Thymus (tissue), 11 donors: ENCODE measurements around the gene AGTRAP. TPM values are rescaled to one million over a fixed set of nuclear protein-coding genes. Genes with fewer than 3 reads are reported as not detected.
A peak's percentile ranks its signal among the peaks of the same experiment; 100 is the strongest.

Source experiments
- DNase-seq, 9 donors: peaks; one replicate each; pipeline ENCODE4 v3.0.0-alpha.2; 2013; ENCODE audit warnings: low spot score in 9 of 9, low read depth in 6 of 9, missing footprints in 1 of 9
- H3K27ac ChIP-seq, 2 donors: one replicate each; pipeline ENCODE4 v1.5.1; 2013; ENCODE audit warnings: control low read depth in 1 of 2, low read depth in 1 of 2, low read length in 1 of 2, mild to moderate bottlenecking in 1 of 2, moderate library complexity in 1 of 2
- H3K27me3 ChIP-seq, 2 donors: one replicate each; pipeline ENCODE4 v1.5.1; 2013; ENCODE audit warnings: low read length in 1 of 2; ENCODE audit not compliant: control insufficient read depth in 2 of 2, insufficient read depth in 1 of 2
- H3K36me3 ChIP-seq, 2 donors: one replicate each; pipeline ENCODE4 v1.5.1; 2013; ENCODE audit warnings: low read length in 1 of 2, mild to moderate bottlenecking in 1 of 2, moderate library complexity in 1 of 2; ENCODE audit not compliant: control insufficient read depth in 2 of 2, insufficient read depth in 2 of 2
- H3K4me1 ChIP-seq, 2 donors: one replicate each; pipeline ENCODE4 v1.5.1; 2013; ENCODE audit warnings: low read length in 2 of 2; ENCODE audit not compliant: control insufficient read depth in 2 of 2, insufficient read depth in 2 of 2
- H3K4me3 ChIP-seq, 2 donors: one replicate each; pipeline ENCODE4 v1.5.1; 2013; ENCODE audit warnings: low read length in 2 of 2, control low read depth in 1 of 2, mild to moderate bottlenecking in 1 of 2
- H3K9me3 ChIP-seq, 2 donors: one replicate each; pipeline ENCODE4 v1.5.1; 2013; ENCODE audit warnings: low read length in 1 of 2, mild to moderate bottlenecking in 1 of 2; ENCODE audit not compliant: control insufficient read depth in 2 of 2, insufficient read depth in 1 of 2
- WGBS: extraction: QIAGEN DNeasy Blood & Tissue Kit; methylation state at CpG from one replicate; pipeline ENCODE4 v1.1.7; 2013; 5-methylcytosine and 5-hydroxymethylcytosine counted together
- polyA plus RNA-seq: library from polyadenylated mRNA; stranded (reverse); fragments of 200-250 nt; gene quantifications from one replicate; pipeline ENCODE4 v1.2.3, GENCODE V29; 2013
- total RNA-seq: library from RNA; stranded (reverse); fragments of 120-200 nt; gene quantifications from one replicate; pipeline ENCODE4 v1.2.4, GENCODE V29; 2013
- donor health status: healthy.

The AGTRAP gene
- total and polyA plus RNA-seq, 2 donors = 20.5 to 84.2 TPM

GRCh38 chr1:11714831-11715575 lies 20.9 kb upstream of the AGTRAP start:
- 93% methylated on average over 24 of the region's 24 CpGs for WGBS
- H3K4me1 ChIP-seq = peaks cover 0 to 12% of the 10 kb centered on the region in 2 donors
- no peak overlapping the region for H3K27ac ChIP-seq
- H3K27me3 ChIP-seq = peaks cover 0 to 14% of the 10 kb centered on the region in 2 donors
- no peak overlapping the region for H3K4me3 ChIP-seq
- DNase-seq = no peak
- H3K9me3 ChIP-seq = no peaks in the 10 kb centered on the region
- no peaks in the 10 kb centered on the region for H3K36me3 ChIP-seq

- DNase-seq = peak; percentile 50 to 88 (median 76)
- 1% methylated on average over 44 of the region's 44 CpGs for WGBS
Measured at GRCh38 chr1:11719313-11720032, 16.5 kb upstream of the AGTRAP start.

GRCh38 chr1:11720033-11720376 lies 15.9 kb upstream of the AGTRAP start:
- H3K27me3 ChIP-seq = peaks cover 0 to 9% of the 10 kb centered on the region in 2 donors
- H3K4me1 ChIP-seq = peaks cover 0 to 13% of the 10 kb centered on the region in 2 donors
- no peak for DNase-seq
- WGBS = 82% methylated on average over 12 of the region's 12 CpGs
- H3K36me3 ChIP-seq = no peaks in the 10 kb centered on the region
- no peak overlapping the region for H3K27ac ChIP-seq
- H3K4me3 ChIP-seq = no peak overlapping the region
- no peaks in the 10 kb centered on the region for H3K9me3 ChIP-seq

More at GRCh38 chr1:11719313-11720032, 16.5 kb upstream of the AGTRAP start:
- H3K27ac ChIP-seq = peak overlapping the region; percentile 82 to 94
- no peaks in the 10 kb centered on the region for H3K36me3 ChIP-seq
- H3K4me1 ChIP-seq = peaks cover 0 to 13% of the 10 kb centered on the region in 2 donors
- H3K27me3 ChIP-seq = peaks cover 0 to 12% of the 10 kb centered on the region in 2 donors
- H3K4me3 ChIP-seq = peak overlapping the region; percentile 53 to 55
- H3K9me3 ChIP-seq = no peaks in the 10 kb centered on the region

- peaks cover 0 to 15% of the 10 kb centered on the region in 2 donors for H3K4me1 ChIP-seq
- DNase-seq = no peak
- H3K4me3 ChIP-seq = no peak overlapping the region
- no peak overlapping the region for H3K27ac ChIP-seq
- H3K27me3 ChIP-seq = peaks cover 0 to 6% of the 10 kb centered on the region in 2 donors
- no peaks in the 10 kb centered on the region for H3K9me3 ChIP-seq
- 94% methylated on average over 4 of the region's 4 CpGs for WGBS
- no peaks in the 10 kb centered on the region for H3K36me3 ChIP-seq
Measured at GRCh38 chr1:11720525-11720924, 15.4 kb upstream of the AGTRAP start.

DNA sequence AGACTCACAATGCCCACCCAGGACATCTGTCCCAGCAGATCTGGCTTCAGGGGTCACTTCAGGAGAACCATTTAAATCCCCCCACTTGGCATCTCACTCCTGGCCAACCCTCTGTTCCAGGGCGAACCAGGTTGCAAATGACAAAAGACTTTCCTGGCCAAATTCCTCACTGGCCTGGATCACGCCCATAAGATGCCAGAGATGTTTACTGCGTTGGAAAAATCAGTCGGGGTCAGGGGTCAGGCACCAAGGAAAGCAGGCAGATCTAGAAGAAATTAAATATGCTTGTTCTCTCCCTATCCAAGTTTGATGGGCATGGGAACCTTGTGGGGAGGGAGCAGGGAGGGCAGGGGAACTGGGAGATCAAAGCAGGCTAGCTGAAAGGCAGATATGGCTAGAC lies 14.6 kb upstream of the AGTRAP start:
- 95% methylated on average over 4 of the region's 4 CpGs for WGBS
- H3K9me3 ChIP-seq = no peaks in the 10 kb centered on the region
- no peaks in the 10 kb centered on the region for H3K36me3 ChIP-seq
- peaks cover 0 to 6% of the 10 kb centered on the region in 2 donors for H3K27me3 ChIP-seq
- no peak overlapping the region for H3K4me3 ChIP-seq
- DNase-seq = no peak
- H3K27ac ChIP-seq = no peak overlapping the region
- peaks cover 0 to 19% of the 10 kb centered on the region in 2 donors for H3K4me1 ChIP-seq

DNA sequence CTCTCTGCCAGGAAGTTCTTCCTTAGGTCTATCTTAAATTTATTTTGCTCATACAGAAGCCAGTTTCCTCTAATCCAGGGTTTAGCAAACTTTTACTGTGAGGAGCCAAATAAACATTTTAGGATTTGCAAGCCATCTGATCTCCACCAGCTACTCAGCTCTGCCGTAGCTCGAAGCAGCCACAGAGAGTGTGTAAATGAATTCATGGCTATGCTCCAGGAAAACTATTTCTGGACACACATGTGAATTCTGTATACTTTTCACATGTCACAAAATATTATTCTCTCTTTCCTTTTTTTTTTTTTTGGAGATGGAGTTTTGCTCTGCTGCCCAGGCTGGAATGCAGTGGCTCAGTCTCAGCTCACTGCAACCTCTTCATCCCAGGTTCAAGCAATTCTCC lies 13.4 kb upstream of the AGTRAP start:
- H3K9me3 ChIP-seq = no peaks in the 10 kb centered on the region
- peaks cover 0 to 6% of the 10 kb centered on the region in 2 donors for H3K27me3 ChIP-seq
- H3K36me3 ChIP-seq = no peaks in the 10 kb centered on the region
- peaks cover 0 to 19% of the 10 kb centered on the region in 2 donors for H3K4me1 ChIP-seq
- DNase-seq = no peak
- H3K4me3 ChIP-seq = no peak overlapping the region
- H3K27ac ChIP-seq = no peak overlapping the region
- 93% methylated on average over 2 of the region's 2 CpGs for WGBS

GRCh38 chr1:11725616-11726015 lies 10.3 kb upstream of the AGTRAP start:
- Histone ChIP-seq H3K27ac (no peak overlapping the region), H3K9me3 (no peaks in the 10 kb centered on the region), H3K4me1 (peaks cover 6 to 23% of the 10 kb centered on the region in 2 donors), H3K27me3 (peaks cover 0 to 3% of the 10 kb centered on the region in 2 donors), H3K4me3 (no peak overlapping the region), H3K36me3 (no peaks in the 10 kb centered on the region)
- 76% methylated on average over 5 of the region's 5 CpGs for WGBS
- peak in 1 of 9 donors; percentile 27 for DNase-seq

GRCh38 chr1:11727119-11727518 lies 8.8 kb upstream of the AGTRAP start:
- no peaks in the 10 kb centered on the region for H3K36me3 ChIP-seq
- peaks cover 0 to 3% of the 10 kb centered on the region in 2 donors for H3K27me3 ChIP-seq
- DNase-seq = no peak
- 95% methylated on average over 4 of the region's 4 CpGs for WGBS
- no peaks in the 10 kb centered on the region for H3K9me3 ChIP-seq
- no peak overlapping the region for H3K4me3 ChIP-seq
- peaks cover 13 to 38% of the 10 kb centered on the region in 2 donors for H3K4me1 ChIP-seq
- no peak overlapping the region for H3K27ac ChIP-seq

DNA sequence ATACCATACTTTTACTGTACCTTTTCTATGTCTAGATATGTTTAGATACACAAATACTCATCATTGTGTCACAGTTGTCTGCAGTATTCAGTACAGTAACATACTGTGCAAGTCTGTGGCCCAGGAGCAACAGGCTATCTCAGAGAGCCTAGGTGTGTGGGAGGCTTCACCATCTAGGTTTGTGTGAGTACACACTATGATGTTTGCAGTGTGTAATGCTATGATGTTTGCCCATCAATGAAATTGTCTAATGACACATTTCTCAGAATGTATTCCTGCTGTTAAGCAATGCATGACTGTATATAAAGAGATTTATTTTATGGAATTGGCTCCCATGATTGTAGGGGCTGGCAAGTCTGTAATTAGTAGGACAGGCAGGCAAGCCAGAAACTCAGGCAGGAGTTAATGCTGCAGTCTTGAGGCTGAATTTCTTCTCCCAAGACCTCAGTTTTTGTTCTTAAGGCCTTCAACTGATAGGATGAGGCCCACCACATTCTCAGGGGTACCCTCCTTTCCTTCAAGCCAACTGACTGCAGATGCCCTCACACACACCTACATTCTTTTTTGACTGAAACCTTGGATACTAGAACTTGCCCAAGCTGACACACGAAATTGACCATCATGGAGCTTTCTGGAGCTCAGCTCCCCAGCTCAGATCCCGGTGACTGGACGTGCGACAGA lies 7.7 kb upstream of the AGTRAP start:
- peaks cover 0 to 3% of the 10 kb centered on the region in 2 donors for H3K27me3 ChIP-seq
- no peaks in the 10 kb centered on the region for H3K36me3 ChIP-seq
- no peak overlapping the region for H3K4me3 ChIP-seq
- no peaks in the 10 kb centered on the region for H3K9me3 ChIP-seq
- H3K4me1 ChIP-seq = peaks cover 14 to 44% of the 10 kb centered on the region in 2 donors
- over 99% methylated on average over 4 of the region's 4 CpGs for WGBS
- H3K27ac ChIP-seq = no peak overlapping the region
- DNase-seq = no peak
